Activated T-cell treated with anti-CD3 and anti-CD28 coated beads, Interleukin-2, amount 50 U/mL, for 48 hours (primary cell): ENCODE measurements around the gene DNAAF5.
"Not testable (repeated sequence)": the region's sequence is repeated elsewhere in the genome, so short reads cannot be mapped to it uniquely, and the experiment has no call there.

Experiments
- DNase-seq, 2 experiments: peaks; one replicate each; pipeline ENCODE4 v3.0.0-alpha.2; 2020

DNAAF5 gene

GRCh38 chr7:748446-748845 lies 21.9 kb downstream of the DNAAF5 start:
- no peak for DNase-seq

GRCh38 chr7:749140-749551 lies 22.6 kb downstream of the DNAAF5 start:
- no peak for DNase-seq

GRCh38 chr7:750111-750905 lies 23.8 kb downstream of the DNAAF5 start:
- no peak for DNase-seq

GRCh38 chr7:751826-752225 lies 25.3 kb downstream of the DNAAF5 start:
- DNase-seq = no peak

- DNase-seq = not testable (repeated sequence)
These were observed 25.8 kb downstream of the DNAAF5 start for GRCh38 chr7:752256-752655.

- DNase-seq = no peak
These were observed 26.7 kb downstream of the DNAAF5 start for GRCh38 chr7:753190-753589.

GRCh38 chr7:754531-755412 lies 28.3 kb downstream of the DNAAF5 start:
- DNase-seq = no peak

GRCh38 chr7:755413-755805 lies 28.9 kb downstream of the DNAAF5 start:
- DNase-seq = no peak

GRCh38 chr7:756231-756927 lies 29.9 kb downstream of the DNAAF5 start:
- no peak for DNase-seq

- no peak for DNase-seq
These were observed 30.5 kb downstream of the DNAAF5 start for GRCh38 chr7:756928-757560.

- DNase-seq = no peak
These were observed 31.3 kb downstream of the DNAAF5 start for GRCh38 chr7:757741-758163.

GRCh38 chr7:759569-759968 lies 33.1 kb downstream of the DNAAF5 start:
- no peak for DNase-seq

GRCh38 chr7:760006-760405 lies 33.5 kb downstream of the DNAAF5 start:
- DNase-seq = no peak

GRCh38 chr7:761101-761500 lies 34.6 kb downstream of the DNAAF5 start:
- DNase-seq = no peak

GRCh38 chr7:761631-762030 lies 35.1 kb downstream of the DNAAF5 start:
- no peak for DNase-seq

GRCh38 chr7:762885-763284 lies 36.4 kb downstream of the DNAAF5 start:
- no peak for DNase-seq

- DNase-seq = no peak
These were observed 37.3 kb downstream of the DNAAF5 start for GRCh38 chr7:763762-764161.

- no peak for DNase-seq
These were observed 38.9 kb downstream of the DNAAF5 start for GRCh38 chr7:765383-765782.

- DNase-seq = no peak
These were observed 41.1 kb downstream of the DNAAF5 start for GRCh38 chr7:767580-767940.

- no peak for DNase-seq
These were observed 41.6 kb downstream of the DNAAF5 start for GRCh38 chr7:767941-768731.

GRCh38 chr7:768881-769504 lies 42.5 kb downstream of the DNAAF5 start:
- no peak for DNase-seq

- DNase-seq = no peak
These were observed 43.8 kb downstream of the DNAAF5 start for GRCh38 chr7:770336-770735.
